PFSK-1 (cell line): ENCODE results near the gene MAEA.

ENCODE experiments used
- FOXP2 ChIP-seq: optimal IDR thresholded peaks from 2 replicates; pipeline ENCODE3; 2011; ENCODE audit warnings: borderline replicate concordance, control low read depth, inconsistent platforms; ENCODE audit not compliant: insufficient read depth; ENCODE audit errors: extremely low read length, extremely low read depth
- POLR2AphosphoS5 ChIP-seq: IDR thresholded peaks from 2 replicates; pipeline ENCODE4 v1.6.1; 2012; ENCODE audit warnings: low read depth, mild to moderate bottlenecking, control low read depth, low read length, moderate library complexity
- REST ChIP-seq, 2 experiments: IDR thresholded peaks; 2 replicates each; pipeline versions ENCODE4 v1.6.1 to v1.8.0; 2011 to 2012; ENCODE audit warnings: low read depth in 2 of 2, low read length in 2 of 2, control low read depth in 1 of 2, inconsistent platforms in 1 of 2, mild to moderate bottlenecking in 1 of 2, moderate library complexity in 1 of 2; ENCODE audit not compliant: insufficient read depth in 1 of 2
- SIN3A ChIP-seq: IDR thresholded peaks from 2 replicates; pipeline ENCODE4 v1.6.1; 2012; ENCODE audit warnings: mild to moderate bottlenecking, low read length, moderate library complexity, borderline replicate concordance; ENCODE audit not compliant: insufficient read depth
- TAF1 ChIP-seq: IDR thresholded peaks from 2 replicates; pipeline ENCODE4 v1.6.1; 2012; ENCODE audit warnings: low read length, control low read depth, borderline replicate concordance; ENCODE audit not compliant: insufficient read depth

- TF ChIP-seq POLR2AphosphoS5 (no peak), SIN3A (no peak), TAF1 (no peak), REST (IDR thresholded peaks at IDR 0.05; ENCODE audit: insufficient read depth in 1 of 2, low read depth in 2 of 2, low read length in 2 of 2) (no peak), FOXP2 (no peak)
These were observed 59.1 kb downstream of the MAEA start for GRCh38 chr4:1348746-1349145.
